Karpas-422 (cell line): ENCODE data around the gene CCDC184. TPM values are rescaled to one million over a fixed set of nuclear protein-coding genes. Genes with fewer than 3 reads are reported as not detected.

Experiments
- DNase-seq: peaks from one replicate; pipeline ENCODE4 v3.0.0-alpha.2; 2015
- H2AFZ ChIP-seq: fragments of 200-600 bp; sonication (generic); 2 replicates; pipeline ENCODE4 v1.6.1; 2014; ENCODE audit warnings: antibody characterized with exemption, low read length, mixed read lengths
- H3K27ac ChIP-seq: fragments of 200-600 bp; sonication (generic); 2 replicates; pipeline ENCODE4 v1.5.1; 2014; ENCODE audit warnings: mild to moderate bottlenecking, low read length, moderate library complexity
- H3K27me3 ChIP-seq: fragments of 200-600 bp; sonication (generic); 2 replicates; pipeline ENCODE4 v1.6.1; 2014; ENCODE audit warnings: low read length, mixed read lengths
- H3K36me3 ChIP-seq: fragments of 200-600 bp; sonication (generic); 2 replicates; pipeline ENCODE4 v1.6.1; 2014; ENCODE audit warnings: low read length, mixed read lengths; ENCODE audit not compliant: insufficient read depth
- H3K4me1 ChIP-seq: fragments of 200-600 bp; sonication (generic); 2 replicates; pipeline ENCODE4 v1.6.1; 2014; ENCODE audit warnings: mild to moderate bottlenecking, low read length, mixed read lengths
- H3K4me2 ChIP-seq: fragments of 200-600 bp; sonication (generic); 2 replicates; pipeline ENCODE4 v1.6.1; 2014; ENCODE audit warnings: low read length, low read depth, mild to moderate bottlenecking; ENCODE audit not compliant: poor library complexity, severe bottlenecking
- H3K4me3 ChIP-seq: fragments of 200-600 bp; sonication (generic); 2 replicates; pipeline ENCODE4 v1.5.1; 2014; ENCODE audit warnings: mild to moderate bottlenecking, antibody characterized with exemption, low read length, mixed read lengths
- H3K79me2 ChIP-seq: fragments of 200-600 bp; sonication (generic); 2 replicates; pipeline ENCODE4 v1.6.1; 2014; ENCODE audit warnings: mild to moderate bottlenecking, low read length, mixed read lengths
- H3K9ac ChIP-seq: fragments of 200-600 bp; sonication (generic); 2 replicates; pipeline ENCODE4 v1.6.0; 2014; ENCODE audit warnings: low read length
- H3K9me2 ChIP-seq: fragments of 200-600 bp; sonication (generic), shearing (Covaris generic); replicated peaks from 2 replicates; pipeline ENCODE4 v1.6.0; 2014; ENCODE audit warnings: mild to moderate bottlenecking, low read length, moderate library complexity; ENCODE audit not compliant: insufficient read depth
- H3K9me3 ChIP-seq: fragments of 300-700, 200-600 bp; sonication (generic); 2 replicates; pipeline ENCODE4 v1.6.1; 2014; ENCODE audit warnings: low read length, mixed read lengths
- H4K20me1 ChIP-seq: fragments of 200-600 bp; sonication (generic); 2 replicates; pipeline ENCODE4 v1.6.1; 2014; ENCODE audit warnings: mild to moderate bottlenecking, antibody characterized with exemption, low read length, low read depth; ENCODE audit not compliant: insufficient read depth
- total RNA-seq: library from RNA; depleted of rRNA; stranded (reverse); fragments of >200 nt; shearing (Covaris generic); gene quantifications from 2 replicates; pipeline ENCODE4 v1.2.3, GENCODE V29; 2014; ENCODE audit warnings: low replicate concordance

The CCDC184 gene
- total RNA-seq, 1 experiment from 2014 or later, result 1.2 TPM

DNA sequence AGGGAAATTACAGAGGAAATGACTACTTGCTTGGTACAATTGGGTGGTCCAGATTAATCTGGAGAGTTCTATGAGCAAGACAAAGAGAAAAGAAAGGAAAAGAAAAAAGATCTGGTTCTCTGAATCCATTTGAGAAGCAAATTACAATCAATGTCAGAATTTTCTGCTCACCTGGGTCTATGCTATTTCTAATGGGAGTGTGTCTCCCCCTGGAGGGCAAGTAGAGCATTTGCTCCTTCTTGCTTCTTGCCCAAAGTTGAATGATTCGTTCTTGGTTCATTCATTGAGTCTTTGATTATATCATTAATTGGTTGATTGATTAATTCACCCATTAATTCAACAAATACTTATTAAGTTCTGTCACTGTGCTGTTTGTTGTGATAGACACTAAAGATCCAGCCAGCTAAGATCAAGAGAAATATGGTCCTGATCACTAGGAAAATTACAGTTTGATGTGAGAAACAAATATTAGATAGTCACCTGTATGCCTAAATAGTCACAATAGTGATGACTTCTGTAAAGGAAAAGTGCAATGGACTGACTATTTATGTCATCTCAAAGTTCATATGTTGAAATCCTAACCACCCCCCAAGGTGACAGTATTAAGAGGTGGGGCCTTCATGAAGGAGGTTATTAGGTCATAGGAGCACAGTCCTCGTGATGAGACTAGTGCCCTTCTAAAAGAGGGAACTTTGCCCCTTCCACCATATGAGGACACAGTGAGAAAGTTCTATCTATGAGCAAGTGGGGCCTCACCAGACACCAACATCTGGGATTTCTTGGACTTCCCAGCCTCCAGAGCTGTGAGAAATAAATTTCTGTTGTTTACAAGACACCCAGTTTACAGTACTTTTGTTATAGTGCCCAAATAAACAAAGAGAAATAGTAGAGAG is 18.1 kb upstream of the CCDC184 start:
- Histone ChIP-seq H3K27ac (no peak overlapping the region), H3K9me2 (no peaks in the 10 kb centered on the region), H3K9me3 (no peaks in the 10 kb centered on the region), H3K4me2 (no peak overlapping the region), H3K79me2 (no peaks in the 10 kb centered on the region), H3K4me1 (peaks cover 6% of the 10 kb centered on the region; the same call in 1 of the 2 replicates), H3K36me3 (no peaks in the 10 kb centered on the region), H3K27me3 (no peaks in the 10 kb centered on the region), H3K9ac (no peak overlapping the region), H2AFZ (no peak overlapping the region), H3K4me3 (no peak overlapping the region), H4K20me1 (no peaks in the 10 kb centered on the region)
- DNase-seq, result peak; percentile 89

DNA sequence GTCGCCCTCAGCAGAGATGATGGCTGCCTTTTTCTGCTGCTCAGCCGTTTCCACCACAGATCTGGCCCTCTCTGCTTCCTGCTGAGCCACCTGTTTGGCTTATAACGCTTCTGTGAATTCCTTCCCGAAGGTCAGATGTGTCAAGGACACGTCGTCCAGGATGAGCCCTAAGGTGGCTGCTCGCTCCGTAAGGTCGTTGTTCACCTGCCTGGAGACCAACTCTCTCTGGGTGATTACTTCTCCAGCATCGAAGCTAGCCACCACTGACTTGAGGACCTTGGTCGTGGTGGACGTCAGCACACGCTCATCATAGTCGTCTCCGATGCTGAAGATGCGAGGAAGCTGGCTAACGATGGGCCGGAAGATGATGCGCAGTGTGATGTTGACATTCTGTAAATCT is 14.4 kb upstream of the CCDC184 start:
- no peak overlapping the region for H2AFZ ChIP-seq
- no peak overlapping the region for H3K4me3 ChIP-seq

DNA sequence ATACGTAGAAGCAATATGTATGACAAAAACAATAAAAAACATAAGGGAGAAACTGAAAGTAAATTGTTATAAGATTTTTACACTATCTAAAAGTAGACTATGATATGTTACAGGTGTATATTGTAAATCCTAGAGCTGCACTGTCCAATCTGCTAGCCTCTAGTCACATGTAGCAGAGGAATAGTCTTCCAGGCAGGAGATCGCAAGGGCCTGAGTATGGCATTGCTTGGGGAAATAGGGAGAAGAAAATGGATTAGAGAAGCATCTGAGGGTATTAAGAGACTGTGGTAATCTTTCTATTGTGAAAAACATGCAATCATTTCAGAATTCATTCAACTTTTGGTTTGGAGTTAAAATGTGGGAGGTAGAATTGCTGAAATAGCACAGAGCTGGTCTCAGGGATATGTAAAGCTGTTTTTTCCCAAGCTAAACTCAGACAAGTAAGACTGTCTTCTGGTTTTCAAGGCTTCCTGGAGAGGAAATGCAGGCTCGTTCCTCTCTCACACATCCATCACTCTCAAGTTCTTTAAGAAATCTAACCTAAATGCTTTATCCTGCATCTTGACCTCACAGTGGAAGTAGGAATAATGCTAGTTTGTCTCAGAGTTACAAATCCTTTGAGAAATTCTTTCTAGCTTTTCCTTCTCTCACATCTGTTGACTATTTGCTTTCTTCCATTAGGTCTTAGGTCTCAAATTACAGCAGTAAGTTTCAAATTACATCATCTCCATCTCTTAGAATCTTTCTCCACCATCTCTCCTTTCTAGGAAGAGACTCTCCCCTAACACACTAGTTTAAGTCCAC is 7.6 kb upstream of the CCDC184 start:
- no peaks in the 10 kb centered on the region for H3K79me2 ChIP-seq
- peak overlapping the region; percentile 25; the same call in 1 of the 2 replicates for H2AFZ ChIP-seq
- H3K4me3 ChIP-seq, result no peak overlapping the region
- H4K20me1 ChIP-seq, result no peaks in the 10 kb centered on the region
- H3K4me2 ChIP-seq, result peak overlapping the region; percentile 12
- no peak overlapping the region for H3K9ac ChIP-seq
- no peak for DNase-seq
- no peak overlapping the region for H3K27ac ChIP-seq
- no peaks in the 10 kb centered on the region for H3K36me3 ChIP-seq
- H3K27me3 ChIP-seq, result no peaks in the 10 kb centered on the region
- H3K9me2 ChIP-seq, result no peaks in the 10 kb centered on the region
- H3K9me3 ChIP-seq, result no peaks in the 10 kb centered on the region
- H3K4me1 ChIP-seq, result peaks cover 8% of the 10 kb centered on the region

More for the DNA sequence above, 14.4 kb upstream of the CCDC184 start:
- Histone ChIP-seq H3K79me2 (no peaks in the 10 kb centered on the region), H3K4me2 (no peak overlapping the region), H3K9ac (no peak overlapping the region), H4K20me1 (no peaks in the 10 kb centered on the region), H3K27ac (no peak overlapping the region), H3K27me3 (no peaks in the 10 kb centered on the region), H3K4me1 (no peaks in the 10 kb centered on the region), H3K9me3 (no peaks in the 10 kb centered on the region), H3K9me2 (no peaks in the 10 kb centered on the region), H3K36me3 (no peaks in the 10 kb centered on the region)
- DNase-seq, result no peak

DNA sequence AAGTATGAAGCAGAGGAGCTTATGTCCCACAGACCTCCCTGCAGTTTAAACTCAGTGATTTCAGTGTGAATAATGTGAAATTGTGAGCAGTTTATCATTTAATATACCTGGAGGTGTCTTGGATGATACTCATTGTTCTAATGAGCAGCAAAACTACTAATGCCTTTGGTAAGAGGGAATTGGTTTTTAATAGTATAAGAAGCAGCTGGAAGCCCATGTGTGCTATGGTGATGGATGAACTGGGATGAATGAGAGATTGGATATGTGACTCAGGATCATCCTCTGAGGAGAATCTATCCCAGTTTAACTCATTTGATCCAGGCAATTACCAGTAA is 7.1 kb upstream of the CCDC184 start:
- no peak for DNase-seq
- Histone ChIP-seq H3K4me3 (no peak overlapping the region), H2AFZ (no peak overlapping the region), H3K36me3 (no peaks in the 10 kb centered on the region), H3K27ac (no peak overlapping the region), H3K79me2 (no peaks in the 10 kb centered on the region), H3K9me3 (no peaks in the 10 kb centered on the region), H4K20me1 (no peaks in the 10 kb centered on the region), H3K4me1 (peaks cover 8% of the 10 kb centered on the region), H3K27me3 (no peaks in the 10 kb centered on the region), H3K9ac (no peak overlapping the region), H3K9me2 (no peaks in the 10 kb centered on the region), H3K4me2 (peak overlapping the region; percentile 12)

DNA sequence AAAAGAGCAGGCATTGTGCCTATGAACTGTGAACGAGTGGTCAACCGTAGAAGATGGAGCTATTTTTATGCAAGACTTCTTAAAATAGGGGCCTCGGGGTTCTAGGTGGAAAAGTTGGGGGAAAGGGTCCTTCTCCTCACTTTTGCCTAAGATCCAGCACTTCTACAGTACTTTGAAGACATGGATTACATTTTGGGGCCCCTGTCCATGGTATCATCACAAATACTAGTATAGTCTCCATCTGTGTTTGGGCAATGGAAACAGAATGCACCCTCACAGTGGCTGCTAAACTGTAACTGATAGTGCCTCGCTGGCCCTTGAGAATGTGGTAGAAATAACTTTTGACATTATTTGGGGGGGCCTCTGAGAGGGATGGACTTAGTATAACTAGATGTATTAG is 5.5 kb upstream of the CCDC184 start:
- Histone ChIP-seq H3K9me2 (no peaks in the 10 kb centered on the region), H3K4me1 (peaks cover 17% of the 10 kb centered on the region), H3K36me3 (no peaks in the 10 kb centered on the region), H3K4me3 (no peak overlapping the region), H2AFZ (no peak overlapping the region), H4K20me1 (no peaks in the 10 kb centered on the region), H3K9ac (no peak overlapping the region), H3K9me3 (no peaks in the 10 kb centered on the region), H3K27ac (no peak overlapping the region), H3K27me3 (no peaks in the 10 kb centered on the region), H3K4me2 (no peak overlapping the region), H3K79me2 (no peaks in the 10 kb centered on the region)
- no peak for DNase-seq

DNA sequence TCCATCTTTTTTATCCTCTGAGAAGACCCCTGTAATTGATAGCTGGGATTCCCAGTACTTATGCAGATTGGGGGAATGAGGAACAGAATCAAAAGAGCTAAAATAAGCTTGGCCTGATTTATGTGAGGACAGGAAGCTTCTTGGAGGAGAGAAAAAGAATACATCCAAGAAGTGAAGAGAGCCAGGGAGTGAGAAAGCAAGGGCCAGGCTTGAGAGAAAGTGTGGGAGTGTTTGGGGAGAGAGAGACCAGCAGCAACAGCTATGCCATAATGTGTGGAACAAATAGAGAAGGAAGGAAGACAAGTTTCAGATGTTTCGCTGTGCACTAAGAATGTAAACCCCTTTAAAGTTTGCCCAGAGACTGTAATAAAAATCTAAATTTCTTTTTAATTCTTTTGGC is 4.0 kb upstream of the CCDC184 start:
- no peaks in the 10 kb centered on the region for H3K9me3 ChIP-seq
- no peaks in the 10 kb centered on the region for H3K79me2 ChIP-seq
- no peak overlapping the region for H3K27ac ChIP-seq
- H3K27me3 ChIP-seq, result no peaks in the 10 kb centered on the region
- H3K4me2 ChIP-seq, result no peak overlapping the region
- peaks cover 26% of the 10 kb centered on the region for H3K4me1 ChIP-seq
- no peaks in the 10 kb centered on the region for H3K9me2 ChIP-seq
- H3K4me3 ChIP-seq, result no peak overlapping the region
- no peak overlapping the region for H3K9ac ChIP-seq
- no peaks in the 10 kb centered on the region for H4K20me1 ChIP-seq
- H3K36me3 ChIP-seq, result no peaks in the 10 kb centered on the region
- no peak for DNase-seq
- H2AFZ ChIP-seq, result no peak overlapping the region

DNA sequence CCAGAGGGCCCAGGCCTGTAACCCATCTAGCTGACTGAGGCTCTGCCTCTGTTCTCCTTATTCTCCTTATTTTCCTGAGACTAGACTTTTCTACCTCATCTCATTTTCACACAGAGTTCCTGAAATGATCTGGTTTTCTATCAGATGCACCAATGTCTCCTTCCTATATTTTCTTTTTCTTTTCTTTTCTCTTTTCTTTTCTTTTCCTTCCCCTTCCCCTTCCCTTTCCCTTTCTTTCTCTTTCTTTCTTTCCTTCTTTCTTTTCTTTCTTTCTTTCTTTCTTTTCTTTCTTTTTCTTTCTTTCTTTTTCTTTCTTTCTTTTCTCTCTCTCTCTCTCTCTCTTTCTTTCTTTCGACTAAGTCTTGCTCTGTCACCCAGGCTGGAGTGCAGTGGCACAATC is 3.0 kb upstream of the CCDC184 start:
- Histone ChIP-seq H3K4me1 (peaks cover 36% of the 10 kb centered on the region), H3K9ac (no peak overlapping the region), H3K4me2 (no peak overlapping the region), H3K4me3 (no peak overlapping the region), H3K36me3 (no peaks in the 10 kb centered on the region), H3K9me2 (no peaks in the 10 kb centered on the region), H3K9me3 (no peaks in the 10 kb centered on the region), H2AFZ (no peak overlapping the region), H3K27ac (no peak overlapping the region), H4K20me1 (no peaks in the 10 kb centered on the region), H3K79me2 (no peaks in the 10 kb centered on the region), H3K27me3 (no peaks in the 10 kb centered on the region)
- DNase-seq, result no peak

DNA sequence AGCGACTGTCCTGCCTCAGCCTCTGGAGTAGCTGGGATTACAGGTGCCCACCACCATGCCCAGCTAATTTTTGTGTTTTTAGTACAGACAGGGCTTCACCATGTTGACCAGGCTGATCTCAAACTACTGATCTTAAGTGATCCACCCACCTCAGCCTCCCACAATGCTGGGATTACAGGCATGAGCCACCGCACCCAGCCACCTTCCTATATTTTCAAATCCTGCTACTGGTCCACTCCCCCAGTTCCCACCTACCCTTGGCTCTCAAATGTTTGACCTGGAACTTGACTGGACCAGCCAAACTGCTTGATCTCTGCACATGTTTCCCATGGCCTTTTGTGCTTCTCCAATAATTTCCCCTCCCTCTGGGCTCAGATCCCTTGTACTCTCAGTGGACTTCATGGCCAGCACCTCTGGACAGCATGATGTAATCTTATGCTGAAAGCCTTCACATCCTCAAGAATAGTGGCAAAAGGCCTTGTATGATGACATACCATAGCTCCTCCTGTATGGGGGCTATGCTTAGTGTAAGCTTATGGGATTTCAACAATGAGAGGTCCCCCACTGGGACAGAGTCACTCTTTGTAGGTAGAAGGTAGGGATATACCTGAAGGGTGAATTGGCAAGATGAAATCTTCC is 2.5 kb upstream of the CCDC184 start:
- Histone ChIP-seq H3K4me3 (no peak overlapping the region), H3K27me3 (no peaks in the 10 kb centered on the region), H3K4me1 (peaks cover 37% of the 10 kb centered on the region), H3K4me2 (no peak overlapping the region), H3K27ac (no peak overlapping the region), H3K9me3 (no peaks in the 10 kb centered on the region), H3K9me2 (no peaks in the 10 kb centered on the region), H3K79me2 (no peaks in the 10 kb centered on the region), H4K20me1 (no peaks in the 10 kb centered on the region), H2AFZ (no peak overlapping the region), H3K9ac (no peak overlapping the region), H3K36me3 (no peaks in the 10 kb centered on the region)
- DNase-seq, result no peak
